Cardiac septum (tissue), 1 donor: ENCODE measurements around the gene AMFR. TPM values are rescaled to one million over a fixed set of nuclear protein-coding genes. Genes with fewer than 3 reads are reported as not detected.

Experiments
- DNase-seq: peaks from one replicate; pipeline ENCODE4 v3.0.0-alpha.2; 2020; ENCODE audit warnings: low spot score
- intact Hi-C: fragments of 100-400 bp; cut with DNase I; formaldehyde crosslinking; loops from one replicate; pipeline ENCODE4 v1.14.0; 2022
- total RNA-seq: library from RNA; stranded (reverse); fragmentation: NEBNext Ultra II Directional; extraction: Animal tissue kit (Norgen Biotek cat#: 25700); gene quantifications from one replicate; pipeline ENCODE4 v1.2.1, GENCODE V29; 2021
- donor health status: DM: no; HTN: no; CAD: no.

The AMFR gene
- total RNA-seq, 1 donor from 2014 or later = 79.4 TPM

DNA sequence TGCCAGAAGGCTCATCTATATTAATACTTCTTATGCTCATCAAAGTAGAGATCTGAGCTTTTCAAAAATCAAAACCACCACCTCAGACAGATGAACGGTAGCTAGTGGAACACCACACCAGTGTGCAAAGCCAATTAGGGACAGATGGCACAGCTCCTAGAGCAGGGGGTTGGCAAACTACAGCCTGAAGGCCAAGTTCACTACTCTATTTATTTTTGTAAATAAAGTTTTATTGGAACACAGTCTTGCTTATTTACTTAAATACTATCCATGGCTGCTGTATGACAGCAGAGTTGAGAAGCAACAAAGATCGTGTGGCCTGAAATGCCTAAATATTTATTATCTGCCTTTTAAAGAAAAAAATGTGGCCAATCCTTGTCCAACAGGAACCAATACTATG is 56.8 kb downstream of the AMFR start:
- intact Hi-C loops = no loop called here
- DNase-seq = no peak

GRCh38 chr16:56367764-56368163 is 57.6 kb downstream of the AMFR start:
- intact Hi-C loops = no loop called here

DNA sequence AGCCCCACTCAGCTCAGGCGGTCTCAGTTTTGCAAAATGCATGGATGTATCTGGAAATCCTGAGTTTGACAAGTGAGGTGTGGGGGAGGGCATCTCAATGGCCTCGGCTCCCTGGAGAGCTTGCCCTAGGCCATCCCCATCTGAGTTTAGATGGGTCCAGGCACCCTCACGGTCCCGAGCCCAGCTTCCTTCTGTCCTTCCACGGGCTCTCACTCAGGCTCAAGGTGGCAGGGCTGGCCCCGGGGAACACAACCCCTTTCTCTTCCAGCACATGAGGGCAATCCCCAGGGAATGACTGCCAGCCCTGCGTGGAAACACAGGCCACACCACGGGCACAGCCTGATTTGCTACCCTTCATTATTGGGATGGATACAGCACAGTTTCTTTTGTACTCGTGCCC is 58.4 kb downstream of the AMFR start:
- intact Hi-C loops = no loop called here
- DNase-seq = no peak

More at GRCh38 chr16:56367764-56368163, 57.6 kb downstream of the AMFR start:
- no peak for DNase-seq

GRCh38 chr16:56365552-56365951 is 59.8 kb downstream of the AMFR start:
- DNase-seq = no peak
- intact Hi-C loops = no loop called here

DNA sequence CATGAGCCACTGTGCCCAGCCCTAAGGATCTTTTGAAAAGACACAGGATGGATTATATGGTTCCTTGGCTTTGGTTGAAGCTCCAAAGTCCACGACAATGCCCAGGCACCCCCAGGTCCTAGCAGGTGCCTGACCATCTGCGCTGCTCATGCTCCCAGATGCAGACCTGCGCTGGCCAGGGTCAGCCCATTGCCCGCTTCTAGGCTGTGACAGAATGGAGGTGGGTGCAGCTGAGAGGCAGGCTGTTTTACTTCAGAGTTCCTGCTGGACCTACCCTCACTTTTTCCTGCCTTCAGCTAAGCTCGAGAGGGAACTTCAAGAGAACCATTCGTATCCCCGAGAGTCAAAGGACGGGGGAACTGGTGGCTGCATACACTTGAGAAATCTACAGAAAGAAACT is 60.5 kb downstream of the AMFR start:
- DNase-seq = no peak
- intact Hi-C loops = no loop called here

DNA sequence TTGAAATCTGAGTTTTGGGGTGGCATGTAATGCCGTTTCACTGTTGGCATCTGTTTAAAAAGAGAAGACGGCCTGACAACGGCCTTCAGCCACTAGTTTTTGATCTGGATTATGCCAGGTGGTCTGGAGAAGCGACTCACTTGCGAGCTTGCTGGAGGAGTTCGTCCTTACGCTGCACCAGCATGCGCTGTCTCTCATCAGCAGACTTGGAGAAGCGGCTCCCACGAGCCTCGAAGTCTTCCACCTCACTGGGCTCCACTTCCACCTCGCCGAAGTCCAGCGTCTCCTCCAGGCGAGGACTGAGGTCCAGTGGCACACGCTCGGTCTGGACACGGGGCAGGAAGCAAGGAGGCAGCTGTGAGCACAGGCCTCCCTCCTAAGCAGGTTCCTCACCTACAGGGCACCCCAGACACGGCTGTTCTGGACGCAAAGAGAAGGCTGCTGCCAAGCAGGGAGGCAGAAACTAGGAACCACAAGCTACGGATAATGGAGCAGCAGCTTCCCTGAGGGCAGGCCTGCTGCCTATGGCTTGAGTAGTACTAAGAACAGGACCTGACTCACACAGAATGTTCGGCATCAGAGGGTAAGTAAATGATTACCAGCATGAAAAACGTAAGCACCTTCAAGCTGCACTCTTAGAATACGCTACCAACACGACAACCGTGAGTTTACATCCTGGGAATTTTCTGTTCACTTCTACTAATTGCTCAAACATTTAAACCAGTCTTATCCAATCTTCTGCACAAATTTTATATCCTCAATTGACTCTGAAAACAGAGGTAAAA is 61.4 kb downstream of the AMFR start:
- intact Hi-C loops = no loop called here
- no peak for DNase-seq

GRCh38 chr16:56363181-56363716 is 62.1 kb downstream of the AMFR start:
- DNase-seq = no peak

GRCh38 chr16:56362706-56363105 is 62.6 kb downstream of the AMFR start:
- intact Hi-C loops = no loop called here
- DNase-seq = no peak

More at GRCh38 chr16:56363181-56363716, 62.1 kb downstream of the AMFR start:
- intact Hi-C loops = no loop called here

GRCh38 chr16:56362057-56362655 is 63.2 kb downstream of the AMFR start:
- no peak for DNase-seq
- intact Hi-C loops = no loop called here

DNA sequence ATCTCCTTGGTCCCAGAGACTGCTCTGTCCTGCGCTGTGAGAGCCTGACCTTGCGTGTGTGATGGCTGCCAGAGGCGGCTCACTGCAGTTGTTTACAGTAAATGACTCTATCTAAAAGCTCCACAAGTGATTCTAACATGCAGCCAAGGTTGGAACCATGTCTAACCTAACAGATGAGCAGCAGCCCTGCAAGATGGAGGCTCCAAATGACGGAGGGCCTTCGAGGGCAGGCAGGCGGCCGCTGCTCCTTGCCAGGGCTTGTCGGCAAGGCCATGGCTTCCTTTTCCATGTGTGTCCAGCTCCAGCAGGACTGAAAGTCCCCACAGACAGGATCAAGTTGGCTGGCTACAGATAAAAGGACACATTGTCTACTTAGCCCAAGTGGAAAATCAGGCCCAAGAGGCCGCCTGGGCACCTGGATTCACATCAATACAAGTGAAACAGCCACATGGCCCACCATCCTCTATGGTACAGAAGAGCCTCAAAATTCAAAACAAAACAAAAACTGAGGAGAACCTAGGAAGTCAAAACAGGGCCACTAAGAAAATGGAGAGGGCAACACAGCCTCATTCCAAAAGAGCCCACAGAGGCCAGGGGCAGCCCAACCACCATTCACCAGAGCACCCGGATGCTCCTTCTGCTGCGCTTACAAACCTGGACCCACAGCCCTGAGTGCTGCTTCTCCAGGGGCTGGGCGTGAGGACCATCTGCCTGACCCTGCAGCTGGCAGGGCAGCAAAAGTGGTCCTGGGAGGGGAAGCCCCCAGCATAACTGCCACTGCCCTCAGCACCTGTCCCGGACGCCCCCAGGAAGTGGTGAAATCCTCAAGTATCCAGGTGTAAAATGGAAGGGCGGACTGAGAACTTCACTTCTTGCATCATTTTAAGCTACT is 65.0 kb downstream of the AMFR start:
- peak; percentile 68 for DNase-seq
- intact Hi-C loops = no loop called here

DNA sequence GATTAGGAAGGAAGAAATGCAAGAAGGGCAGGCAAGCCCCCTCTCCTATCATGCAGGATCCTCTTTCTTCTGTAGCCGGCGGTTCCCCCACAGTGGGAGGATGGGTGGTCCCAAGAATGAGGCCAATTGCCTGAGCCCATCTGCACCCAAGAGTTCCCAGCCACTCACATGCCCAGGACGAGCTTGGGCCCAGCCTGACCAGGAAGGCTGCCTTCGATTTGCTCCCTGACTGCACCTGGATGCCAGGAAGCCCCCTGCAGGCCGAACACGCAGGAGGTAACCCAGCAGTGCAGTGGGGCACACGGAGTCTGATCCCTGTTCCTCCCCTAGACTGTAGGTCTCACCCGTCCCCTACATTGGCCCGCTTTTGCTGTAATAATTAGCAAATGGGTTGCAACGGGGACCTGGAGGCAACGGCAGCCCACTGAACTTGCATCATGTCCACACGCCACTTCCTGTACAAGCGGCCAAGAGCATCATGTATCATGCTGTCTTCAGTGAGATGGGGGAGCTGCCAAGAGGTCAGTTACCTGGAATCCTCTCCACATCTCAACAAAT is 67.5 kb downstream of the AMFR start:
- intact Hi-C loops = no loop called here
- DNase-seq = peak; percentile 74

DNA sequence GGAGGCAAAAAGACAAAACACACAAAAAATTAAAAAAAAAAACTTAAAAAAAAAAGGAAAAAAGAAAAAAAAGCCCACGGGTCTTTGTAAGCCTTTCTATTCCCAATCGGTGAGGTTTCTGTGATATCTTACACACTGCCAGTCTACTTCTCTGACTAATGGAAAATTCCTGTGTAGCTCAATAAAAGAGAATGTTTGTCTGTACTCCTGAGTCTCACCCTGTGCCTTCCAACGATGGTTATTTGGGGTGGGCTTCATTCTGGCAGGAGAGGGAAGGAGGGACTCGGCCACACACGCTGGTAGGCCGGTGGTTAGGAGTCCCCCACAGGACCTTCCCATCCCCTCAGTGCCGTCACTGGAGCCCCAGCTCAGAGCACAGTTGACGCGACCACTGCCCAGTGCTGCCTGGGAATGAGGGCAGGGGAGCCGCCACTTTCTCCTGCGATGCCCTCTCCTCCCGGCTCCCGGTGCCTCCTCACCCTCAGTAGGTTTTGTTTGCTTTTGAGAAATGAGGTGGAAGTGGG is 68.0 kb downstream of the AMFR start:
- intact Hi-C loops = no loop called here
- no peak for DNase-seq

GRCh38 chr16:56356276-56357240 is 68.8 kb downstream of the AMFR start:
- peak; percentile 90 for DNase-seq
- intact Hi-C loops = no loop called here

DNA sequence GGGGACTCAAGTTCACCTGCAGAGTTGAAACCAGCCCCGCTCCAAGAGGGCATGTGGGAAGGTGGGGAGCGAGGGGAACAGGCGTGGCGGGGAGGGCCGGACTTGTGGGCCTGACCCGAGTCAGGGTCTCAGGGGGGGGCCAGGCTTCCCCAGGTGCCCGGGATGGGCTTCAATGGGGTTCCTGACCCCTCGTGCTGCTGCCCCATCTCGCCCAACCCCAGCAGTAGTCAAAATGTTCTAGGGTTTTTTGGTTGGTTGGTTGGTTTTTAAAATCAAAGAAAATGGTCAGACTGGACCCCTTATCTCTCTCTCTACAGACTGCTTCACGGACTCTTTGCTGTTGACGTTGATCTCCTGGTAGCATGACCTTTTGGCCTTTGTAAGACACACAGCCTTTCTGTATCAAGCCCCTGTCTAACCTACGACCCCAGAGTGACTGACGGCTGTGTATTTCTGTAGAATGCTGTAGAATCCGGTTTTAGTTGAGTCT is 69.5 kb downstream of the AMFR start:
- intact Hi-C loops = no loop called here
- peak; percentile 63 for DNase-seq

DNA sequence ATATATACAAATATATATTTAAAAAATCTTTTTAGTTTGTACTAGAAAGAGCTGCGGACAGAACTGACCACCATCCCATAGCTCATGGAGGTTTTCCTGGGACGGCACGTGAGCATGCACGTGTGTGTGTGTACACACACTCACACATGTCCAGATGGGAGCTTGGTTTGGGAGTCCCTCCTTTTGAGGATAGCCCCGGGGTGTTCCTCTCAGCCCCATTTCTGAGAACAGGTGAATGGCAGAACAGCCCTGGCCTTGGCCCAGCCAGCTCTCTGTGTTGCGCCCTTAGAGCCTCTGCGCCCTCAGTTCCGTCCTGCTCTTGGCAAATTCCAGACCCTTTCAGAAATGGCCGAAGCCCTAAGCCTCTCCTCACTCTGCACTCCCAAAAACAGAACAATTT is 70.1 kb downstream of the AMFR start:
- peak; percentile 54 for DNase-seq
- intact Hi-C loops = no loop called here

DNA sequence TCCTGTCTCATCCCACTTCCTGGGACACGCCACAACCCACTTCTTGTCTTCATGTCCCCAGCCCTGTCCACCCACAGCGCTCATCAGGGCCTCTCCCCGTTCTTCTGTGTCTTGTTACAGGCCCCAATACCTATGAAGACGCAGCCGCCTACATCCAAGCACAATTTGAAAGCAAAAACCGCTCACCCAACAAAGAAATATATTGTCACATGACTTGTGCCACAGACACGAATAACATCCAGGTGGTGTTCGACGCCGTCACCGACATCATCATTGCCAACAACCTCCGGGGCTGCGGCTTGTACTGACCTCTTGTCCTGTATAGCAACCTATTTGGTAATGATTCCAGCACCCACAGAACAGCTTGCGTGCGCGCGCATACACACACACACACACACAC is 70.6 kb downstream of the AMFR start:
- DNase-seq = peak; percentile 51
- intact Hi-C loops = no loop called here

- intact Hi-C loops = no loop called here
- peak; percentile 57 for DNase-seq
Observed at GRCh38 chr16:56354016-56354415, 71.3 kb downstream of the AMFR start.
